ENCODE data around the gene LENG8. TPM values are rescaled to one million over a fixed set of nuclear protein-coding genes. Genes with fewer than 3 reads are reported as not detected.
"Not testable (repeated sequence)": the region's sequence is repeated elsewhere in the genome, so short reads cannot be mapped to it uniquely, and the experiment has no call there.

LENG8 gene
- total RNA-seq, 1 experiment from 2014 or later, result 148 TPM

DNA sequence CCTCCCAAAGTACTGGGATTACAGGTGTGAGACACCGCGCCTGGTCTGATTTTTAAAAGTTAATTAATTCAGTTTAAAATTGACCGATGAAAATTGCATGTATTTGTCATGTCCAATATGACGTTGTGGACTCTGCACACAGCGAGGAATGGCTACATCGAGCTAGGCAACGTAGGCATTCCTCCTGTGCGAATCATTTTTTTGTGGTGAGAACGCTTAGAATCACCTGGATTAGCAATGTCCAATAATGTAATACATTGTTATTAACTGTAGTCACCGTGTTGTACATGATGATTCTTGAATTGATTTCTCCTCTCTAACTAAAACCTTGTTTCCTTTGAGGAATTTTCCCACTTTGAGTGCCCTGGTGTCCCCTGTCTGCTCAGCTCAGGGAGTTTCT lies 57.1 kb downstream of the LENG8 start:
- H3K4me3 Mint-ChIP-seq, result no peak overlapping the region
- peaks cover 68 to 85% of the 10 kb centered on the region in 2 experiments for H3K9me3 Mint-ChIP-seq
- no peak overlapping the region for H2BK20ac ChIP-seq (ENCODE audit: low read depth, low read length, poor library complexity, severe bottlenecking)
- no peak overlapping the region for H2BK15ac ChIP-seq (ENCODE audit: low read depth, low read length)
- no peak overlapping the region for H3K27ac ChIP-seq (ENCODE audit: insufficient read length, low read depth, low read length)
- H3K14ac ChIP-seq (ENCODE audit: insufficient read depth, low read length), result no peak overlapping the region
- no peak for DNase-seq
- H3K4ac ChIP-seq (ENCODE audit: low read depth, low read length), result no peak overlapping the region
- no peak overlapping the region for H2AK5ac ChIP-seq (ENCODE audit: insufficient read length, low read length)
- no peaks in the 10 kb centered on the region for H3K4me1 ChIP-seq (ENCODE audit: insufficient read depth, low read length)
- H3K36me3 Mint-ChIP-seq (ENCODE audit: insufficient read depth in 1 of 3, low read depth in 3 of 3), result peaks cover 6 to 28% (median 11%) of the 10 kb centered on the region in 3 experiments; a peak in 6 of 7 replicates
- H3K4me1 Mint-ChIP-seq, result no peaks in the 10 kb centered on the region
- H4K91ac ChIP-seq (ENCODE audit: insufficient read length, low read depth, low read length), result no peak overlapping the region
- no peak overlapping the region for H3K18ac ChIP-seq (ENCODE audit: insufficient read length, low read depth, low read length)
- TF ChIP-seq, protein P1, sequence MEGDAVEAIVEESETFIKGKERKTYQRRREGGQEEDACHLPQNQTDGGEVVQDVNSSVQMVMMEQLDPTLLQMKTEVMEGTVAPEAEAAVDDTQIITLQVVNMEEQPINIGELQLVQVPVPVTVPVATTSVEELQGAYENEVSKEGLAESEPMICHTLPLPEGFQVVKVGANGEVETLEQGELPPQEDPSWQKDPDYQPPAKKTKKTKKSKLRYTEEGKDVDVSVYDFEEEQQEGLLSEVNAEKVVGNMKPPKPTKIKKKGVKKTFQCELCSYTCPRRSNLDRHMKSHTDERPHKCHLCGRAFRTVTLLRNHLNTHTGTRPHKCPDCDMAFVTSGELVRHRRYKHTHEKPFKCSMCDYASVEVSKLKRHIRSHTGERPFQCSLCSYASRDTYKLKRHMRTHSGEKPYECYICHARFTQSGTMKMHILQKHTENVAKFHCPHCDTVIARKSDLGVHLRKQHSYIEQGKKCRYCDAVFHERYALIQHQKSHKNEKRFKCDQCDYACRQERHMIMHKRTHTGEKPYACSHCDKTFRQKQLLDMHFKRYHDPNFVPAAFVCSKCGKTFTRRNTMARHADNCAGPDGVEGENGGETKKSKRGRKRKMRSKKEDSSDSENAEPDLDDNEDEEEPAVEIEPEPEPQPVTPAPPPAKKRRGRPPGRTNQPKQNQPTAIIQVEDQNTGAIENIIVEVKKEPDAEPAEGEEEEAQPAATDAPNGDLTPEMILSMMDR (conservative IDR thresholded peaks at IDR 0.05), result no peak
- no peak overlapping the region for H4K5ac ChIP-seq (ENCODE audit: insufficient read length, low read depth, low read length)
- no peak overlapping the region for H2BK120ac ChIP-seq (ENCODE audit: low read depth, low read length, poor library complexity, severe bottlenecking)
- no peak overlapping the region for H3K56ac ChIP-seq (ENCODE audit: insufficient read length, low read depth, low read length)
- no peaks in the 10 kb centered on the region for H4K20me1 ChIP-seq (ENCODE audit: control insufficient read depth, insufficient read depth, insufficient read length)
- H4K8ac ChIP-seq (replicated peaks; ENCODE audit: insufficient read length, low read depth, low read length), result no peak overlapping the region
- no peaks in the 10 kb centered on the region for H3K79me2 ChIP-seq (ENCODE audit: insufficient read depth, low read length)
- no CpG with 5 or more reads among the region's 10 CpGs for WGBS (ENCODE audit: extremely low coverage, insufficient read length, low lambda C conversion rate)
- no peak overlapping the region for H3T11ph ChIP-seq (ENCODE audit: low read length)
- no peak overlapping the region for H3K4me2 ChIP-seq (ENCODE audit: insufficient read depth, insufficient read length, low read length)
- H3K9me3 ChIP-seq (ENCODE audit: control insufficient read depth, low read depth, low read length), result peaks cover 25% of the 10 kb centered on the region
- H3K27me3 ChIP-seq (ENCODE audit: insufficient read depth, low read length), result no peaks in the 10 kb centered on the region
- H2AFZ ChIP-seq (ENCODE audit: low read length), result no peak overlapping the region
- H3K9ac ChIP-seq (ENCODE audit: extremely low read depth, insufficient read length, low read length), result no peak overlapping the region
- no peaks in the 10 kb centered on the region for H3K23me2 ChIP-seq (ENCODE audit: insufficient read length, low read depth, low read length, poor library complexity, severe bottlenecking)
- H2BK5ac ChIP-seq (ENCODE audit: insufficient read length, low read length), result no peak overlapping the region
- H3K23ac ChIP-seq (ENCODE audit: insufficient read length, low read depth, low read length), result no peak overlapping the region
- peaks cover 7% of the 10 kb centered on the region for H3K27me3 Mint-ChIP-seq (ENCODE audit: low read depth)
- H3K79me1 ChIP-seq (ENCODE audit: insufficient read depth, low read depth, low read length, poor library complexity, severe bottlenecking), result no peaks in the 10 kb centered on the region
- no peak overlapping the region for H2BK12ac ChIP-seq (ENCODE audit: insufficient read length, low read depth, low read length)
- H3K27ac Mint-ChIP-seq, result no peak overlapping the region

DNA sequence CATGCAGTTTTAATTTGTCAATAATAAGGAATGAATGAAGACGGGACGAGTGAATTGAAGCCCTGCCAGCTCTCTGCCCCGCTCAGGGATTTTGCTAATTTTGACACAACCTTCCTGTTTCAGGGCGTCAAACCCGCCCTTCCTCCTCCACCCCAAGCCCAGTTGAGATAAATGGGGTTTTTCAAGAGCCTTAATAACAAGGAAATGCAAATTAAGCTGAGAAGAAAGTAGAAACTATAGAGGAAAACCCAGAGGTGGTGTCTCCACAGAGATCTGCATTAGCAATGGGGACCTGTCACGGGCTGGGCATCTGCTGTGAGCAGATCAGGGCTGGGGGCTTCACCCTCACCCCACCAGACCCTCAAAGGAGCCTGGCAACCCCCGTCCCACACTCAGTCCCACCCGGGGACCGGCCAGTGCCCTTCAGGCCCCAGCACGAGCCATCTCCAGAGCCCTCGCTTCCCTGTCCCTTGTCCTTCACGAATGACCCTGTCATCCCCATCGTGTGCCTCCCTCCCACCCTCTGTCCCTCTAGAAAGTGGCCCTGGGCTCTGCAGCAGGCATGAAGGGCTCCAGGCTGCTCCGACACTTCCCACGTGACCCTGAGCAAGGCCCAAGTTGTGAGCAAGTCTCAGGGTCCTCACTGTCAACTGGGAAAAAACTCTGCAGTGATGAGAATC lies 58.2 kb downstream of the LENG8 start:
- not testable (repeated sequence) for H4K5ac ChIP-seq (ENCODE audit: insufficient read length, low read depth, low read length); H3K4me1 Mint-ChIP-seq; H2BK20ac ChIP-seq (ENCODE audit: low read depth, low read length, poor library complexity, severe bottlenecking); H2BK5ac ChIP-seq (ENCODE audit: insufficient read length, low read length); H3K18ac ChIP-seq (ENCODE audit: insufficient read length, low read depth, low read length); H3K14ac ChIP-seq (ENCODE audit: insufficient read depth, low read length); H3K4me1 ChIP-seq (ENCODE audit: insufficient read depth, low read length); H3K23me2 ChIP-seq (ENCODE audit: insufficient read length, low read depth, low read length, poor library complexity, severe bottlenecking); H3K4ac ChIP-seq (ENCODE audit: low read depth, low read length); H3K27me3 ChIP-seq (ENCODE audit: insufficient read depth, low read length); DNase-seq; H3K23ac ChIP-seq (ENCODE audit: insufficient read length, low read depth, low read length); H3K56ac ChIP-seq (ENCODE audit: insufficient read length, low read depth, low read length); H4K20me1 ChIP-seq (ENCODE audit: control insufficient read depth, insufficient read depth, insufficient read length); H2BK12ac ChIP-seq (ENCODE audit: insufficient read length, low read depth, low read length); H2BK15ac ChIP-seq (ENCODE audit: low read depth, low read length); H4K8ac ChIP-seq (replicated peaks; ENCODE audit: insufficient read length, low read depth, low read length); H3K9ac ChIP-seq (ENCODE audit: extremely low read depth, insufficient read length, low read length); H4K91ac ChIP-seq (ENCODE audit: insufficient read length, low read depth, low read length); H3K27ac ChIP-seq (ENCODE audit: insufficient read length, low read depth, low read length); H3T11ph ChIP-seq (ENCODE audit: low read length); H3K4me3 Mint-ChIP-seq; H2AFZ ChIP-seq (ENCODE audit: low read length); H3K79me1 ChIP-seq (ENCODE audit: insufficient read depth, low read depth, low read length, poor library complexity, severe bottlenecking); H3K27ac Mint-ChIP-seq; H3K79me2 ChIP-seq (ENCODE audit: insufficient read depth, low read length); H3K4me2 ChIP-seq (ENCODE audit: insufficient read depth, insufficient read length, low read length); H3K27me3 Mint-ChIP-seq (ENCODE audit: low read depth); H2AK5ac ChIP-seq (ENCODE audit: insufficient read length, low read length); H2BK120ac ChIP-seq (ENCODE audit: low read depth, low read length, poor library complexity, severe bottlenecking)
- H3K9me3 ChIP-seq (ENCODE audit: control insufficient read depth, low read depth, low read length), result peaks cover 21% of the 10 kb centered on the region
- H3K36me3 Mint-ChIP-seq (ENCODE audit: insufficient read depth in 1 of 3, low read depth in 3 of 3), result peaks cover 5 to 24% (median 11%) of the 10 kb centered on the region in 3 experiments; a peak in 6 of 7 replicates
- H3K9me3 Mint-ChIP-seq, result peaks cover 70 to 83% of the 10 kb centered on the region in 2 experiments
- WGBS (ENCODE audit: extremely low coverage, insufficient read length, low lambda C conversion rate), result no CpG with 5 or more reads among the region's 15 CpGs

Measured in H9 (cell line).